Chondrocyte (in vitro differentiated cells): ENCODE measurements around the gene NPW. TPM values are rescaled to one million over a fixed set of nuclear protein-coding genes. Genes with fewer than 3 reads are reported as not detected.

Source experiments
- DNase-seq: peaks from one replicate; pipeline ENCODE4 v3.0.0; 2021; ENCODE audit warnings: mixed read lengths, low spot score
- H3K27ac Mint-ChIP-seq: one replicate; pipeline ENCODE4 v1.8.0; 2021; ENCODE audit warnings: mild to moderate bottlenecking, moderate library complexity, mixed read lengths; ENCODE audit not compliant: unreplicated experiment
- H3K27me3 Mint-ChIP-seq: 2 replicates; pipeline ENCODE4 v1.8.0; 2021; ENCODE audit warnings: low read depth, mixed read lengths
- H3K36me3 Mint-ChIP-seq: 2 replicates; pipeline ENCODE4 v1.8.0; 2021; ENCODE audit warnings: low read depth, mixed read lengths
- H3K4me1 Mint-ChIP-seq: 2 replicates; pipeline ENCODE4 v1.8.0; 2021; ENCODE audit warnings: low read depth, mild to moderate bottlenecking, mixed read lengths
- H3K4me3 Mint-ChIP-seq: one replicate; pipeline ENCODE4 v1.8.0; 2021; ENCODE audit warnings: mild to moderate bottlenecking, moderate library complexity, mixed read lengths; ENCODE audit not compliant: unreplicated experiment
- H3K9me3 Mint-ChIP-seq: 2 replicates; pipeline ENCODE4 v1.8.0; 2021; ENCODE audit warnings: low read depth, mixed read lengths
- CTCF ChIP-seq: fragments of 200-600 bp; sonication (generic); IDR thresholded peaks from 2 replicates; pipeline ENCODE4 v1.5.0; 2021; ENCODE audit warnings: antibody characterized with exemption, mild to moderate bottlenecking, moderate library complexity
- total RNA-seq: library from RNA; stranded (reverse); gene quantifications from 3 replicates; pipeline ENCODE4 v1.2.1, GENCODE V29; 2021

Gene NPW
- total RNA-seq, 1 donor from 2014 or later: 2.5 TPM

DNA sequence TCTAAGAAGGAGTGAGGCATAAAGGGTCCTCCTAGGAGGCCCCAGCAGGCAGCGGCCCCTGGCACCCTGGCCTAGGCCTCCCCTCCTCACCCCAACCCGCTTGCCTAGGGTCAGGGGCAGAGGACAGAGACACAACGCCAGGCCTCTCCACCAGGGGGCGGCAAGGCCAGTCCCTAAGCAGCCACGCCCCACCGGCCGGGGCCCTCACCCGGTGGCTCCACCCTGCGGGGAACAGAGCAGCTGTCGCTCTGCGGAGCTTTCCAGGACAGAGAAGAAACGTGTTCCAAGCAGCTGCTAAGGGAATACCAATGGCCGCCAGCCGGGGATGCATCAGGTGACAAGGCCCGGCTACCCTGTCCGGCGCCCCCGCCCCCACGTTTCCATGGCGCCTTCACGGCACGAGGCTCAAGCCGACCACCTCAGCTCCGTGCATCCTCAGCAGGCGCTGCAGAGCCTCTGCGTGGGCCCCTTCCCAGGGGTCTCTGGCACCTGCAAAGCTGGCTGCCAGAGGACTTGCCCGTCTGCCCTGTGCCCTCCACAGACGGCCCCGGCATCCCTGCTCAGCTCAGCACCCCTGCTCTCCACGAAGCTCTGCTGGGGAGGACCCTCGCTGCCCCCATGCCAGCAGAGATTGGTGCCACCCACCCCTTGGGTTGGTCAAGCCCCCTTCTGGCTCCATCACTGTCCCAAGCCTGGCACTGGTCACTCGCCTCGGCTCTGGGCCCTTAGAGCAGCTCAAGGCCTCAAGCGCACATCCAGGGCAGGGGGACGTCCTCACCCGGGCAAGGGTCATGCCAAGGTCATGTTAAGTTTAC, 15.6 kb upstream of the NPW start:
- Mint-ChIP-seq H3K36me3 (peaks cover 6% of the 10 kb centered on the region), H3K4me3 (no peak overlapping the region), H3K4me1 (peaks cover 40% of the 10 kb centered on the region), H3K27me3 (no peaks in the 10 kb centered on the region), H3K9me3 (no peaks in the 10 kb centered on the region), H3K27ac (peak overlapping the region; percentile 49)
- no peak for DNase-seq
- TF ChIP-seq CTCF: peak; percentile 95

GRCh38 chr16:2004795-2005517, 14.6 kb upstream of the NPW start:
- Mint-ChIP-seq H3K4me1 (peaks cover 41% of the 10 kb centered on the region), H3K9me3 (no peaks in the 10 kb centered on the region), H3K4me3 (peak overlapping the region; percentile 35), H3K36me3 (peaks cover 6% of the 10 kb centered on the region), H3K27ac (no peak overlapping the region), H3K27me3 (no peaks in the 10 kb centered on the region)
- no peak for DNase-seq
- no peak for TF ChIP-seq CTCF

DNA sequence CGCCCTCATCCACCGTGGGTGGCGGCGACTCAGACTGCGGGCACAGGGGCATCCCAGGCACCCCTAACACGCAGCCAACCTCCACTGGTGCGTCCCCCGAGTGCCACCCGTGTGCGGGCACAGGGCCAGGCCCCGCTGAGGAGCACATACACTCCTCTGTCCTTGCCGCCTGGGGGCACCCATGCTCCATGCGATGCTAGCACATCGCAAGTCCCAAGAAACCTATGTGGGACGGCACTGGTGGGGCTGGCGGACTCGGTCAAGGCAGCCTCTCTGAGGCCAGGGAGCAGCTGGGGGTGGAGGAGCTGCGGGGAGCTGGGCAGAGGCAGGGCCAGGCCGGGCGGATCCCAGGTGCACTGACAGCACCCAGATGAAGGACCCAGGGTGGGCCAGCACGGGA, 13.9 kb upstream of the NPW start:
- Mint-ChIP-seq H3K4me3 (no peak overlapping the region), H3K27me3 (no peaks in the 10 kb centered on the region), H3K4me1 (peaks cover 47% of the 10 kb centered on the region), H3K9me3 (no peaks in the 10 kb centered on the region), H3K27ac (no peak overlapping the region), H3K36me3 (peaks cover 6% of the 10 kb centered on the region)
- TF ChIP-seq CTCF: no peak
- no peak for DNase-seq

DNA sequence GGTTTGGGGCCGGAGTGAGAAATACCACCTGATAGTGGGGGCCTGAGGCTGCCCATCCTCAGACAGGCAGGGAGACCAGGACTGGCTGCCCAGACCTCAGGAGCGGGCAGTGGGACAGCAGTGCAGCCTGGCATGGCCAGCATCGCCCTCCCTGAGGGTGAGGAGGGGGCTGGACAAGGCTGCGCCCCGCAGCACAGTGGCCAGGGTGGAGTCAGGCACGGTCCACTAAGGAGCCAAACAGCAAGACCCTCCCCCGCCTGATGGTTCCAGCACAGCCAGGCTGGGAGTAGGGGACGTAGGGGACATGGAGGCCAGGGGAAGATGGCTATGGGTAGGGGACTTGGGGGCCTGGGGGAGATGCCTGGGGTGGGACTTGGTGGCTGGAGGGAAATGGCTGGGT, 13.3 kb upstream of the NPW start:
- Mint-ChIP-seq H3K36me3 (peaks cover 4% of the 10 kb centered on the region), H3K27me3 (no peaks in the 10 kb centered on the region), H3K27ac (peak overlapping the region; percentile 27), H3K4me3 (no peak overlapping the region), H3K9me3 (no peaks in the 10 kb centered on the region), H3K4me1 (peaks cover 47% of the 10 kb centered on the region)
- TF ChIP-seq CTCF: no peak
- no peak for DNase-seq

DNA sequence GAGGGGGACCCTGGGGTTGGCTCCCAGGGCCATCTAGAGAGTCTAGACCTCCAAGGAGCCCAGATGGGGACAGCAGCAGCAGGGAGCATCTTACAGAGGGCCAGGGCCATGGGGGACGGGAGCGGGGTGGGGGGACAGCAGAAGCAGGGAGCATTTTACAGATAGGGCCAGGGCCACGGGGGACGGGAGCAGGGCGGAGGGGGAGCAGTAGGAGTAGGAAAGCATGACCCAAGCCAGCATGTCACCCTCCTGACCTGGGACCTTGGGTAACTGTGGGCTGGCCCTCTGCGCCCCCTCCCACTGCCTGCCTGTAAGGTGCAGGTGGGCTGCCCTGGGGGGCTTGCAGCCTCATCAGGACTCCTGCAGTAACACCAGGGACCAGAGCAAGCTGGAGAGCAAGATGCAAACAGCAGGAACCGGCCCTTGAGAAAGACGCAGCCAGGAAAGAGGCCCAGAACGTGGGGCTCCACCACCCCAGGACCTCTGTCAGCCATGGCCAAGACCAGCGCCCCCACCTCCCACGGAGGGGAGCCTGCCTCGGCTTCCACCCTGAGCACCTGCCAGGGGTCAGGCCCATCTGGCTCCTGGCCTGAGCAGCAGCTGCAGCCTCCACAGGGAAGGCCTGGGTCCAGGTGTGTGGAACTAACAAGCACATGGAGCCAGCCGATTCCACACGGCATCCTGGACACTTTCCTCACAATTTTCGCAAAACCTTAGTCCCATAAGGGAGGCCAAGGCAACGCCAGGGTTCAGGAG, 12.3 kb upstream of the NPW start:
- no peak for DNase-seq
- Mint-ChIP-seq H3K27ac (peak overlapping the region; percentile 32), H3K9me3 (no peaks in the 10 kb centered on the region), H3K4me1 (peaks cover 47% of the 10 kb centered on the region), H3K4me3 (peak overlapping the region; percentile 86), H3K27me3 (no peaks in the 10 kb centered on the region), H3K36me3 (peaks cover 2% of the 10 kb centered on the region)
- no peak for TF ChIP-seq CTCF
